CD14-positive monocyte (primary cell): Measurements from ENCODE around the gene PPP4R3A. TPM values are rescaled to one million over a fixed set of nuclear protein-coding genes. Genes with fewer than 3 reads are reported as not detected.

ENCODE experiments used
- polyA plus RNA-seq, 3 donors: library from polyadenylated mRNA; depleted of rRNA in 1 of 3; unstranded in 2 of 3; stranded (reverse) in 1 of 3; fragments of 300-500 nt in 2 of 3; fragments of >200 nt in 1 of 3; fragmentation: Illumina TruSeq in 2 of 3; gene quantifications; 1 replicate in 2 of 3; 2 replicates in 1 of 3; pipeline ENCODE4 v1.2.3, GENCODE V29; 2012 to 2021
- small RNA-seq: library from RNA; depleted of rRNA; stranded (forward); fragments of <200 nt; gene quantifications from one replicate; pipeline ENCODE3, GENCODE V24; 2012; ENCODE audit warnings: low read depth; ENCODE audit not compliant: insufficient read length

PPP4R3A gene
- polyA plus RNA-seq, 3 donors = 31.4 to 71.0 (median 41.2) TPM

Small RNA genes lying within 50 kb of the gene (small RNA-seq; reads per million reads assigned to genes)
- not detected for gene AL133373.1

Other genes with a start within 250 kb of the PPP4R3A start
- 10 to 100 TPM; 11.6 to 69.7 (median 12.3) TPM for gene CCDC88C, start 92.5 kb downstream of the PPP4R3A start, polyA plus RNA-seq
- not detected for gene CATSPERB, start 221.8 kb upstream of the PPP4R3A start, polyA plus RNA-seq